Upper lobe of left lung (tissue), 6 donors: Measurements from ENCODE around the gene GCNT1. TPM values are rescaled to one million over a fixed set of nuclear protein-coding genes. Genes with fewer than 3 reads are reported as not detected.
"Not testable (repeated sequence)": the region's sequence is repeated elsewhere in the genome, so short reads cannot be mapped to it uniquely, and the experiment has no call there.

Source experiments
- ATAC-seq, 2 donors: fragments of 200-7000 bp; cut with Tn5 transposase; one replicate each; pipeline ENCODE4 v1.9.1; 2022; ENCODE audit warnings: mild to moderate bottlenecking in 2 of 2, moderate library complexity in 2 of 2; ENCODE audit not compliant: low FRiP score in 2 of 2
- DNase-seq, 2 donors: peaks; one replicate each; pipeline ENCODE4 v3.0.0-alpha.2; 2019 to 2020
- H3K27ac ChIP-seq, 4 donors: fragments of 200-600 bp; sonication (generic); one replicate each; pipeline ENCODE4 v1.5.1; 2016 to 2019
- H3K27me3 ChIP-seq, 4 donors: fragments of 200-600 bp; sonication (generic); one replicate each; pipeline ENCODE4 v1.5.1; 2017 to 2019
- H3K36me3 ChIP-seq, 4 donors: fragments of 200-600 bp; sonication (generic); one replicate each; pipeline ENCODE4 v1.5.1; 2016 to 2019
- H3K4me1 ChIP-seq, 4 donors: fragments of 200-600 bp; sonication (generic); one replicate each; pipeline ENCODE4 v1.5.1; 2018 to 2019
- H3K4me3 ChIP-seq, 4 donors: fragments of 200-600 bp; sonication (generic); one replicate each; pipeline ENCODE4 v1.5.1; 2017 to 2019; ENCODE audit warnings: mild to moderate bottlenecking in 2 of 4, moderate library complexity in 1 of 4
- H3K9me3 ChIP-seq, 4 donors: fragments of 200-600 bp; sonication (generic); one replicate each; pipeline ENCODE4 v1.5.1; 2018 to 2019
- CTCF ChIP-seq, 6 experiments: fragments of 450-650 bp in 4 of 6; fragments of 200-600 bp in 2 of 6; sonication (generic) in 2 of 6; IDR thresholded peaks; one replicate each; pipeline ENCODE4 v1.5.1; 2016 to 2019; ENCODE audit warnings: antibody characterized with exemption in 6 of 6
- EP300 ChIP-seq, 4 donors: sonication (generic); formaldehyde crosslinking; IDR thresholded peaks; one replicate each; pipeline ENCODE4 v1.5.1; 2017; ENCODE audit warnings: antibody characterized with exemption in 4 of 4, control low read depth in 2 of 4
- POLR2A ChIP-seq, 4 donors: fragments of 450-650 bp; IDR thresholded peaks; one replicate each; pipeline ENCODE4 v1.5.1; 2016 to 2017; ENCODE audit warnings: antibody characterized with exemption in 4 of 4, mild to moderate bottlenecking in 2 of 4
- POLR2AphosphoS5 ChIP-seq, 2 donors: sonication (generic); formaldehyde crosslinking; IDR thresholded peaks; one replicate each; pipeline ENCODE4 v1.5.1; 2017; ENCODE audit warnings: antibody characterized with exemption in 2 of 2
- WGBS, 2 donors: methylation state at CpG; one replicate each; pipeline ENCODE4 v1.1.5; 2017 to 2018; 5-methylcytosine and 5-hydroxymethylcytosine counted together
- total RNA-seq, 6 donors: library from RNA; depleted of rRNA in 4 of 6; stranded (reverse); fragments of >200 nt in 4 of 6; gene quantifications; one replicate each; pipeline versions ENCODE4 v1.1.0 to v1.2.1, GENCODE V29; 2016 to 2021
- donor health status: DM: no; HTN: no; CAD: no; lungs with moderate emphysema.
- donor health status: DM: no; HTN: yes; CAD: no; lungs with severe emphysema.

The GCNT1 gene
- total RNA-seq, 6 donors from 2014 or later, result 2.3 to 20.8 (median 9.1) TPM

GRCh38 chr9:76465442-76466298, 6.7 kb downstream of the GCNT1 start:
- Histone ChIP-seq H3K4me1 (no peaks in the 10 kb centered on the region), H3K9me3 (no peaks in the 10 kb centered on the region), H3K27me3 (no peaks in the 10 kb centered on the region), H3K36me3 (no peaks in the 10 kb centered on the region), H3K4me3 (no peak overlapping the region), H3K27ac (no peak overlapping the region)
- WGBS, 2 donors, result 90% methylated on average over 8 of the region's 8 CpGs
- DNase-seq (no peak), ATAC-seq (no peak)
- TF ChIP-seq POLR2A (IDR thresholded peaks at IDR 0.05) (no peak), CTCF (IDR thresholded peaks at IDR 0.05) (no peak), POLR2AphosphoS5 (IDR thresholded peaks at IDR 0.05) (no peak), EP300 (IDR thresholded peaks at IDR 0.05) (no peak)

GRCh38 chr9:76466299-76466605, 7.3 kb downstream of the GCNT1 start:
- Histone ChIP-seq H3K4me1 (no peaks in the 10 kb centered on the region), H3K27me3 (no peaks in the 10 kb centered on the region), H3K9me3 (no peaks in the 10 kb centered on the region), H3K36me3 (no peaks in the 10 kb centered on the region), H3K4me3 (no peak overlapping the region), H3K27ac (no peak overlapping the region)
- ATAC-seq, result no peak
- TF ChIP-seq CTCF (IDR thresholded peaks at IDR 0.05) (no peak), POLR2AphosphoS5 (IDR thresholded peaks at IDR 0.05) (no peak), POLR2A (IDR thresholded peaks at IDR 0.05) (no peak), EP300 (IDR thresholded peaks at IDR 0.05) (no peak)
- WGBS, 2 donors, result 88 to 94% methylated on average over 2 of the region's 2 CpGs
- DNase-seq, result no peak

- TF ChIP-seq POLR2AphosphoS5 (IDR thresholded peaks at IDR 0.05) (no peak), CTCF (IDR thresholded peaks at IDR 0.05) (no peak), POLR2A (IDR thresholded peaks at IDR 0.05) (no peak), EP300 (IDR thresholded peaks at IDR 0.05) (no peak)
- no peak for DNase-seq
- Histone ChIP-seq H3K27ac (no peak overlapping the region), H3K4me3 (no peak overlapping the region), H3K36me3 (no peaks in the 10 kb centered on the region), H3K9me3 (no peaks in the 10 kb centered on the region), H3K27me3 (no peaks in the 10 kb centered on the region), H3K4me1 (no peaks in the 10 kb centered on the region)
- ATAC-seq, result no peak
- 52 to 62% methylated on average over 3 of the region's 3 CpGs for WGBS, 2 donors
These were observed 15.4 kb downstream of the GCNT1 start for GRCh38 chr9:76474419-76474818.

- H3K4me3 ChIP-seq, result no peak overlapping the region
- peak overlapping the region in 1 of 4 donors; percentile 41 for H3K27ac ChIP-seq
- no peaks in the 10 kb centered on the region for H3K27me3 ChIP-seq
- TF ChIP-seq POLR2AphosphoS5 (IDR thresholded peaks at IDR 0.05) (no peak), CTCF (IDR thresholded peaks at IDR 0.05) (no peak), EP300 (IDR thresholded peaks at IDR 0.05) (no peak), POLR2A (IDR thresholded peaks at IDR 0.05) (no peak)
- H3K9me3 ChIP-seq, result no peaks in the 10 kb centered on the region
- H3K4me1 ChIP-seq, result no peaks in the 10 kb centered on the region
- DNase-seq (no peak), ATAC-seq (peak in 1 of 2 donors; percentile 39)
- no peaks in the 10 kb centered on the region for H3K36me3 ChIP-seq
- 72 to 78% methylated on average over 4 of the region's 4 CpGs for WGBS, 2 donors
These were observed 16.7 kb downstream of the GCNT1 start for GRCh38 chr9:76475686-76476085.

GRCh38 chr9:76477818-76478217, 18.8 kb downstream of the GCNT1 start:
- H3K36me3 ChIP-seq, H3K4me3 ChIP-seq, H3K27ac ChIP-seq, H3K4me1 ChIP-seq, DNase-seq, H3K27me3 ChIP-seq, H3K9me3 ChIP-seq, ATAC-seq: not testable (repeated sequence)
- 78 to 86% methylated on average over 7 of the region's 7 CpGs for WGBS, 2 donors
